G401 (cell line): Measurements from ENCODE around the gene CDC37. TPM values are rescaled to one million over a fixed set of nuclear protein-coding genes. Genes with fewer than 3 reads are reported as not detected.
"Not testable (repeated sequence)": the region's sequence is repeated elsewhere in the genome, so short reads cannot be mapped to it uniquely, and the experiment has no call there.

ENCODE experiments used
- DNase-seq: peaks from one replicate; pipeline ENCODE4 v3.0.0-alpha.2; 2015; ENCODE audit warnings: low spot score
- in situ Hi-C: cut with HindIII; loops from 2 replicates; pipeline ENCODE4 v1.10.0; 2016; ENCODE audit warnings: low sequenced_read_pairs, mixed read lengths
- total RNA-seq: library from RNA; depleted of rRNA; stranded (reverse); fragments of >200 nt; shearing (Covaris generic); gene quantifications from 2 replicates; pipeline ENCODE4 v1.2.3, GENCODE V29; 2014; rRNA removed

Gene CDC37
- total RNA-seq, 1 experiment from 2014 or later, result 319 TPM

DNA sequence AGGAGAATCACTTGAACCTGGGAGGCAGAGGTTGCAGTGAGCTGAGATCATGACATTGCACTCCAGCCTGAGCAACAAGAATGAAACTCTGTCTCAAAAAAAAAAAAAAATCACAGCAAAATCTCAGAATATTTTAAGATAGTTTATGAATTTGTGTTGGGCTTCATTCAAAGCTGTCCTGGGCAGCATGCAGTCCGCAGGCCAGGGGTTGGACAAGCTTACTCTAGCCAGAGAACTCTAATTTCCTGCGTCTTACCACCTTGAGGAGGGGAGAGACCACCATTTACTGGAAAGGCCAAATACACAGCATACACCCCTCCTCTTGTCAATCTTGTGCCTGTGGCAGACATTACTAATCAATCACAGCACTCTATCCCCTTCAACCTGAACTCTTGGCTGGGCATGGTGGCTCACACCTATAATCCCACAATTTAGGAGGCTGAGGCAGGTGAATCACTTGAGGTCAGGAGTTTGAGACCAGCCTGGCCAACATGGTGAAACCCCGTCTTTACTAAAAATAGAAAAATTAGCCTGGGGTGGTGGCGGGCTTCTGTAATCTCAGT is 36.3 kb downstream of the CDC37 start:
- in situ Hi-C loops, result not testable (repeated sequence)

DNA sequence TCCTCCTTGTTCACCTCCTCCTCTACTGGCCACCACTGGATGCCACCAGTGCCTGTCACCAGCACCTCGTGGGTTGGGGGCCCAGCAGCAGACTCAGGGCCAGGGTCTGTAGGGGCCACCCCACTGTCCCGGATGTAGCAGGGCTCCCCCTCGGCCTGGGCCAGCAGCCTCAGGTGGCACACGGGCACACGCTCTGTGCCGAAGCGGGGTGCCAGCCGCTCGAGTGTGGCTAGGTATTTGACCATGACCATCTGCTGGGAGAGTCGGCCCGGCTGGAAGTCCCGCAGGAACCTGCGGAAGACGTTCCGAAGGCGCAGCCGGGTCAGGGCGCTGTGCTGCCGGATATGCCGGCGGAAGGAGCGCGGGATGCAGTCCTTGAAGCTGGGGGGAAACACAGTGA is 37.8 kb downstream of the CDC37 start:
- DNase-seq, result no peak
- in situ Hi-C loops, result no loop called here

More for the DNA sequence above, 36.3 kb downstream of the CDC37 start:
- not testable (repeated sequence) for DNase-seq

DNA sequence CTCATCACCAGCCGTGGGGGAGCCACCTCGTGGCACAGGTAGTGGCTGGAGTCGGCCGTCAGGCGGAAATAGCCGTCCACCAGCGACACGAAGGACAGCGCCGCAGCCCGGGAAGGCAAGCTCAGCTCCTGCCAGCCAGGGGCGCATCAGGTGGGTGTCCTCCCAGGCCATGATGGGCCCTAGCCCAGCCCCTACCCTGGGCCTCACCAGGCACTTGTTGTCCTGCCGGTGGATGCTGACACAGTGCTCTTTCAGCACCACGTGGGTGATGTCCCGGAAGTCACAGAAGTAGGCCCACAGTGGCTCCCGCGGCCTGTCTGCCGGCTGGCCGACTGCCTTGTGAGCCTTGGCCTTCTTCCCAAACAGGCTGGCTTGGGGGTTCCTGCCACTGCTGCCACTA is 38.7 kb downstream of the CDC37 start:
- in situ Hi-C loops, result no loop called here
- DNase-seq, result peak; percentile 19

DNA sequence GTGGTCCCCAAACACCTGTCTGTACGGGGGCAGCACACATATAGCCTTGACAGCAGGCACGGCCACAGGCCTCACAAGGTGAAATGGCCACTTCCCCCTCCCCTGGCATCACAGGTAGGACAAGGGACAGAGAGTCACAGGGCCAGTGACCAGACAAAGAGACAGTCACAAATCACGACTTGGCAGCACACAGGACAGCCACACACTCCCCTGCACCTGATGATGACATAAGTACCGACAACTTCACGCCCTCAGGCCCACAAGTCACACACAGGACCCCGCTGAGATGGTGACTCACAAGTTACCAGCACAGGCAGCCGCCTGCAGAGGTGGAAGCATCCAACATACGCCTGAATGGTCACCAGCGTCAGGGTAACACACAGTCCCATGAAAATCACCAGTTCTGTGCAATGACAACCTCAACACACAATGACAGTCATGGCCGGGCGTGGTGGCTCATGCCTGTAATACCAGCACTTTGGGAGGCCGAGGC is 39.5 kb downstream of the CDC37 start:
- DNase-seq, result no peak
- in situ Hi-C loops, result no loop called here

DNA sequence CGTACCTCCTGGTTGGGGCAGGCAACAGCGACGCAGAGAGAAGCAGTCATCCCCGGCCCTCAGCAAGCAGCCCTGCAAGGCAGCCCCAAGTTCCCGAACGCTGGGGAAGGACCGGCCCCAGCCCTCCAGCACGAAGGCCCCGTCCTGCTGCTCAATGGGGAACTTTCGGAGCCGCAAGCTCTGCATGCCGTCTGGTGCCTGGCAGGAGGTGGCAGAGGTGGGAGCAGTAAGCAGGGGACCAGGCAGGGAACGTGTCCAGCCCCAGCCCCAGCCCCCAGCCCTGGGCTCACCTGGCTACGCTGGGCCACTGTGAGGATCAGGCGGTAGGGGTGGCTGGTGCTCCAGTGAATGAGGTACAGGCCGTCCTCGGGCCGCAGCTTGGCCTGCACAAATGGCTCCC is 41.1 kb downstream of the CDC37 start:
- in situ Hi-C loops, result no loop called here
- DNase-seq, result no peak

DNA sequence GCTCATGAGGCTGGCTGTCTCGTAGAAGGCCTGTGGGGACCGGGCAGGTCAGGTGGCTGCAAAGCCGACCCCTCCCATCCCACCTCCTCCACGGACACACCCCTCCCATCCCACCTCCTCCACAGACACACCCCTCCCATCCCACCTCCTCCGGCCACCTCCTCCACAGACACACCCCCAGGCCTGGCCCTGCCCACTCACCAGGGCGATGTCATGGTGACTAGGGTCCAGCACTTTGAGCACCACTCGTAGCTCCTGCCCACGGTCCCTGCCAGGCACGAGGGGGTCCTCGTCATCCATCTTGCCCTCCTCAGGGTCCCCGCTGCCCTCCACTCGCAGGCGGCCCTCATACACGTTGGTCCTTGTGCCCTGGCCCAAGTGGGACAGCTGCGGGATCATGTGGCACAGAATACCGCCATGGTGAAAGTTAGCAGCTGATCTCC is 41.8 kb downstream of the CDC37 start:
- no peak for DNase-seq
- in situ Hi-C loops, result no loop called here

DNA sequence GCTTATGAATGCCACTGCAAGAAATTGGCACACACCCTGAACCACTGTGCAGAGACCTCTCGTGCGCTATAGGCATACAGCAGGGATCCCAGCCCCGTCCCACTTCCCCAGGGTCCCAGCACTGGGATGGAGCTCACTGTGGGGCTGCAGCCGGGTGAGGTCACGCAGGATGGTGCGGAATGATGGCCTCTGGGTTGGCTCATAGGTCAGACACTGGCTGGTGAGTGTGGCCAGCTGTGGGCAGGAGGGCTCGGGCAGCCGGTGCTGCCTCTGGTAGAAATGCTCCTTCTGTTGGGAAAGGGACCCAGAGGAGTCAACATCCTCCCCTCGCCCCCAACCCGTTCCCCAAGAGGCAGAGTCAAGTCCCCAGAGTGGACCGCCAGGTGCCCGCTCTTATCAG is 46.9 kb downstream of the CDC37 start:
- DNase-seq, result no peak
- in situ Hi-C loops, result no loop called here

DNA sequence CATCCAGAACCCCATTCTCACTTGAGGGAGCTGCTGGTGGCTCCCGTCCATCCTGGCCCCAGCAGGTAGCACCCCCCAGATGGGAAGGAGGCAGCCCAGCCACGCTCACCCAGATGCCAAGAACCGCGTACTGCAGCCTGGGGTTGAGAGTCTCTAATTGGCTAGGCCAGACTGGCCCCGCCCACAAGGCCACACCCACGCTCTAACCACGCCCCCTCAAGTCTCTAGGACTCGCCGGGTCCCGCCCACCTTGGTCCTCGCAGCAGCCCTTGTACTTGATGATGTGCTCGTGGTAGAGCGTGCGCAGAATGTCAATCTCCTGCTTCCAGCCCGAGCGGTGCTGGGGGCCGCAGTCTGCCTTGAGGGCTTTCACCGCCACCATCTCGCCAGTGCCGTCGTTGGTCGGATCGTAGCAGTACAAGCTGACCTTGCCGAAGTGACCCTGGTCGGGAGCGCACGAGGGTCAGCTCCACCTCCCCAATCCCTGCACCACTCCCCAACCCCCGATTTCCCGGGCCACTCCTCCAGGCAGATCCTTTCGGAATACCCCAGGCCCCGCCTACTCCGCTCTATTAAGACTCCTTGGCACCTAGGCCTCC is 49.5 kb downstream of the CDC37 start:
- no peak for DNase-seq
- in situ Hi-C loops, result no loop called here

DNA sequence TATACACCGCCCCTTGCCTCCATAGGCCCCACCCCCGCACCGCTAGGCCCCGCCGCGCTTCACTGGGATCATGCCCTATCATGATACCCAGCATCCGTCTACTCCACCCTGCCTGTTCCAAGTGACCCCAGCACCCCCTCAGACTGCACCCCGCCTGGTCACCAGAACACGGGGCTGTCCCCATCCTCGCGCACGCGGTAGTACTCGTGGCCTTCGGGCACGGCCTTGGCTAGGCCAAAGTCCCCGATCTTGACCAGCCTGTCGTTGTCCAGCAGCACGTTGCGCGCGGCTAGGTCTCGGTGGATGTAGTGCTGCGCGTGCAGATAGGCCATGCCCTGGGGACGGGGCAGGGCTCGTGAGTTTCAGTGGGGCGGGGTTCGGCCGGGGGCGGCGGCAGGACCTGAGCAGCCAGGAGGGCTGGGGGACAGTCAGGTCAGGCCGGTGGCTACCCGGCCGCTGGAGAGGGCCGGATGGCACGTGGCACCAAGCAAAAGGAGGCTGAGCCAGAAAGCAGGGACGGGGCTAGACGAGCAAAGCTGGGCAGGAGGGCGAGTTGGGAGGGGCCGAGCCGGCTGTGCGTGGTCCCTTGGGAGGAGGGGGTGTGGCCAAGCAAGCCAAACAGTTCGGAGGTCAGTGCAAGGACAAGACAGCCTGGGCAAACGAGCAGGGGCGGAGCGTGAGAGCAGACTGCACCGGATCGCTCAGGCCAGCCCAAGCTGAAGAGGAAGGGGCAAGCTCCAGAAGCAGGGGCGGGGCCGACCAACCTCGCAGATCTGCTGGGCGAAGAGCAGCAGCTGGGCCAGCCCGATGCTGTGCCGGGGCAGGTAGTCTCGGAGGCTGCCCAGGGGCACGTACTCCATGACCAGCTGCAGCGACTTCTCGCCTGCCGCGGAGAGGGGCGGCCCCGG is 50.3 kb downstream of the CDC37 start:
- no peak for DNase-seq
- in situ Hi-C loops, result no loop called here

DNA sequence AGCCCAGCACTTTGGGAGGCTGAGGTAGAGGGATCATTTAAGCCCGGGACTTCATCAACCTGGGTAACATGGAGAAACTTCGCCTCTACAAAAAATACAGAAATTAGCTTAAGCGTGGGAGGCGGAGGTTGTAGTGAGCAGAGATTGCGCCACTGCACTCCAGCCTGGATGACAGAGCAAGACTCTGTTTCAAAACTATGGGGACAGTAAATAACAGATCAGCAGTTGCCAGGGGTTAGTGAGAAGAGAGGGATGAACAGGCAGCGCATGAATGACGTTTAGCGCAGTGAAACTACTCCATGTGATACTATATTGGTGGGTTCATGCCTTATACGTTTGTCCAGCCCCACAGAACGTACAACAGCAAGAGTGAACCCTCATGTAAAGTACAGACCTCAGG is 56.8 kb downstream of the CDC37 start:
- no peak for DNase-seq
- in situ Hi-C loops, result no loop called here

DNA sequence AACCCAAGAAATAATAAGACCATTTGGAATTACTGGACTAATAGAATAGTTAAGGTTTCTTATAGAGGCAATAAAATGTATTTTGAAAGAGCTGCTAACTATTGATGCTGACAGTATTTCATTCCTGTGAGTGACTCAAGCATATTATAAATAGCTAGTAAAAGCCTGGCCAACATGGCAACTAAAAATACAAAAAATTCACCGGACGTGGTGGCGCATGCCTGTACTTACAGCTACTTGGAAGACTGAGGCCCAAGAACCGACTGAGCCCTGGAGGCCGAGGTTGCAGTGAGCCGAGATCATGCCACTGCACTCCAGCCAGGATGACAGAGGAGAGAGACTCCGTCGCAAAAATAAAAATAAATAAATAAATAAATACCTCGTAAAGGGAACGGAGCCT is 58.6 kb downstream of the CDC37 start:
- DNase-seq, result no peak
- in situ Hi-C loops, result no loop called here

DNA sequence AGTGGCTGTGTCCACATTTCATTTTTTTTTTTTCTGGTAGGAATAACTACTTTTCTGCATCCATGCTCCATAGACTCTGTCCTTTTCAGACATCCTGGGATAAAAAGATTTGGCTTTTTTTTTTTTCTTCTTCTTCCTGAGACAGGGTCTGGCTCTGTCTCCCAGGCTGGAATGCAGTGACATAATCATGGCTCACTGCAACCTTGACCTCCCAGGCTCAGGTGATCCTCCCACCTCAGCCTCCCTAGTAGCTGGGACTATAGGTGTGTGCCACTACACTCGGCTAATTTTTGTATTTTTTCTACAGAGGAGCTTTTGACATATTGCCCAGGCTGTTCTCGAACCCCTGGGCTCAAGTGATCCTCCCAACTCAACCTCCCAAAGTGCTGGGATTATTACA is 59.8 kb downstream of the CDC37 start:
- in situ Hi-C loops, result no loop called here
- DNase-seq, result no peak

Other genes with a start within 250 kb of the CDC37 start
- gene DNMT1, start 208.6 kb downstream of the CDC37 start, total RNA-seq, result 36.9 and 72.9 TPM in 2 replicates
- gene S1PR2, start 172.2 kb downstream of the CDC37 start, total RNA-seq, result 8.0 and 14.0 TPM in 2 replicates
- 134 and 137 TPM in 2 replicates for gene MRPL4, start 151.3 kb downstream of the CDC37 start, total RNA-seq
- gene ICAM1, start 132.4 kb downstream of the CDC37 start, total RNA-seq, result 14.5 and 16.9 TPM in 2 replicates
- 2.4 and 7.1 TPM in 2 replicates for gene ICAM4, start 116.6 kb downstream of the CDC37 start, total RNA-seq
- gene ICAM5, start 113.6 kb downstream of the CDC37 start, total RNA-seq, result 13.2 and 14.8 TPM in 2 replicates
- gene ZGLP1, start 93.7 kb downstream of the CDC37 start, total RNA-seq, result 0.55 and 1.6 TPM in 2 replicates
- 25.2 and 26.2 TPM in 2 replicates for gene FDX2, start 87.5 kb downstream of the CDC37 start, total RNA-seq
- gene RAVER1, start 70.0 kb downstream of the CDC37 start, total RNA-seq, result 21.8 and 22.7 TPM in 2 replicates
- 21.8 and 23.8 TPM in 2 replicates for gene ICAM3, start 63.9 kb downstream of the CDC37 start, total RNA-seq
- 82.0 and 134 TPM in 2 replicates for gene TYK2, start 23.0 kb downstream of the CDC37 start, total RNA-seq
- gene PDE4A, start 17.0 kb upstream of the CDC37 start, total RNA-seq, result 7.6 and 10.7 TPM in 2 replicates
- gene KEAP1, start 99.8 kb upstream of the CDC37 start, total RNA-seq, result 141 and 143 TPM in 2 replicates
- gene S1PR5, start 113.9 kb upstream of the CDC37 start, total RNA-seq, result 13.5 and 22.1 TPM in 2 replicates
- gene ATG4D, start 140.4 kb upstream of the CDC37 start, total RNA-seq, result 50.9 and 58.5 TPM in 2 replicates
- 17.4 and 27.0 TPM in 2 replicates for gene KRI1, start 162.5 kb upstream of the CDC37 start, total RNA-seq
- gene CDKN2D, start 165.4 kb upstream of the CDC37 start, total RNA-seq, result 12.4 and 15.6 TPM in 2 replicates
- 75.0 and 80.7 TPM in 2 replicates for gene AP1M2, start 183.8 kb upstream of the CDC37 start, total RNA-seq
- 7.4 and 12.8 TPM in 2 replicates for gene SLC44A2, start 222.0 kb upstream of the CDC37 start, total RNA-seq